ENCODE results near the gene LRRC47. TPM values are rescaled to one million over a fixed set of nuclear protein-coding genes. Genes with fewer than 3 reads are reported as not detected.

Gene LRRC47
- 10 to 100 TPM; 13.6 to 30.8 (median 26.9) TPM for polyA plus RNA-seq (ENCODE audit: low read depth in 6 of 6)

DNA sequence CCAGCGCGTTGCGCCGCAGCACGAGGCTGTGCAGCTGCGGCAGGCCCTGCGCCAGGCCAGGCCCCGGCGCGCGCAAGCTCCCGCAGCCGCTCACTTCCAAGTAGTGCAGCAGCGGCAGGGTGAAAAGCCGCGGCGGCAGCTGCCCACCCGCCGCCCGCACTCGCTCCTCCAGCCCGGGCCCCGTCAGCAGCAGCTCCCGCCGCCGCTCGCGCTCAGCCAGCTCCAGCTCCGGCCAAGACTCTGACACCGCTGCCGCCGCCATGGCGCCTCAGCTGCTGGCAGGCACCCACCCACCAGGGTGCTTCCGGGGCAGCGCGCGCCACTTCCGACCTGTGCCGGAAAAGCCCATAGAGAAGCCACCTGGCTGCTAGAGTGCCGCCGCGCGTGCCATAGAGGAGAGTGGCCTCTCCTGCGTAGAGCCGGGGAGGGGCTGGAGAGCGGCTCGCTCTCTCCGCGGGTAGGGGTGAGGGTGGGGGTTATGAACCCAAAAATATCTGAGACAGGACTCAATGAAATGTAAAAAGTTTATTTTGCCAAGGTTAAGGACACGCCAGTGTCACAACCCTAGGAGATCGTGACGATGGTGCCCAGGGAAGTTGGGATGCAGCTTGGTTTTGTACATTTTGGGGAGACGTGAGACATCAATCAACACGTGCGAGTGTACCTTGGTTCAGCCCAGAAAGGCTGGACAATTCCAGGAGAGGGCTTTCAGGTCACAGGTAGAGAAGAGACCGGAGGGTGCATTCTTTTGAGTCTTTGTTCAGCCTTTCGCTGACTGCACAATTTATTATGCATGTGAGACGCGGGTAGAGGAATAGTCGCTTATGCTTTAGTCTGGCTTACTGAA lies at the start of gene LRRC47:
Gene LRRC47 (minus strand): TSS at position 284 of the 847 bp plus-strand sequence. CDS start 22 bp downstream, at position 262.
- Mint-ChIP-seq H3K4me3 (peak within 1 kb of the TSS; percentile 88 to 99 (median 98)), H3K36me3 (no peaks in the 10 kb centered on the region), H3K4me1 (peaks cover 30 to 48% (median 42%) of the 10 kb centered on the region in 3 donors), H3K27ac (peak within 1 kb of the TSS; percentile 84 to 98 (median 96)), H3K9me3 (peaks cover 0 to 2% (median 0%) of the 10 kb centered on the region in 7 donors), H3K27me3 (peaks cover 8 to 13% (median 8%) of the 10 kb centered on the region in 3 donors)
- peak; percentile 100 for ATAC-seq (ENCODE audit: low read depth in 2 of 2)
- peak; percentile 93 for DNase-seq

DNA sequence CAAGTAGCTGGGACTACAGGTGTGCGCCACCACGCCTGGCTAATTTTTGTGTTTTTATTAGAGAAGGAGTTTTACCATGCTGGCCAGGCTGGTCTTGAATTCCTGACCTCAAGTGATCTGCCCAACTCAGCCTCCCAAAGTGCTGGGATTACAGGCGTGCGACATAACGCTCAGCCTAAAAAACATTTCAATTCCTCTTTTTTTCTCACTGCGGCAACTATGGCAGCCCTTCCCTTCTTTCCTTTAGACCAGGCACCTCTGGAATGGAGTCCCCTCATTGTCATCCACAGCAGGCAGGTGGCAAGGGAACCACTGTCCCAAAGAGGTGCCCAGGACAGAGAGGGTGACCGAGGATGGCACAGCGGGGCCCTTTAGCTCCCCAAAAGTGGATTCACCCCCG lies 46.6 kb upstream of the LRRC47 start:
- H3K27ac Mint-ChIP-seq = peak overlapping the region in 5 of 6 donors; percentile 11 to 85 (median 74)
- peaks cover 6 to 13% (median 10%) of the 10 kb centered on the region in 3 donors for H3K4me1 Mint-ChIP-seq
- peaks cover 0 to 3% (median 0%) of the 10 kb centered on the region in 7 donors for H3K9me3 Mint-ChIP-seq
- peak; percentile 16 to 32 for ATAC-seq (ENCODE audit: low read depth in 2 of 2)
- H3K4me3 Mint-ChIP-seq = peak overlapping the region in 6 of 8 donors; percentile 9 to 64 (median 42)
- H3K36me3 Mint-ChIP-seq = peaks cover 32 to 33% of the 10 kb centered on the region in 2 donors
- no peaks in the 10 kb centered on the region for H3K27me3 Mint-ChIP-seq
- DNase-seq = peak; percentile 19

DNA sequence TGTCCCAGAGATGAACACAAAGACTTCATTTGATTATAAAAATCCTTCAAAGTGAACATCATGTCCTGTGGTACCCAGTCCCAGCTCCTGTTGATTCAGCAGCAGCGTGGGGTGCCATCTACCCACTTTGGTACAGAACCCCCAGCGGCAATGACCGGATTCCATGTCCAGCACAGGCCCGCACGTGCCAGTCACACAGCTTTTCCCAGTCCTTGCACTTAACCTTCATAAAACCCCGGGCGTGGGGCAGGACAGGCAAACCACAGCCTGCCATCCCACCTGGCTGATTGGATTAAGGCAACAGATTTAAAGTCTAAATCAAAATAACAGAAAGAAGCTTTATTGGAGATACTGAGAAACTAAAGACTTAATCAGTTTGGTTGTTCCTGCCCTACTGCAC lies 45.2 kb upstream of the LRRC47 start:
- DNase-seq (no peak), ATAC-seq (ENCODE audit: low read depth in 2 of 2) (no peak)
- peak overlapping the region in 2 of 6 donors; percentile 7 to 52 for H3K27ac Mint-ChIP-seq
- peaks cover 34 to 40% of the 10 kb centered on the region in 2 donors for H3K36me3 Mint-ChIP-seq
- peaks cover 6 to 13% (median 10%) of the 10 kb centered on the region in 3 donors for H3K4me1 Mint-ChIP-seq
- H3K4me3 Mint-ChIP-seq = no peak overlapping the region
- H3K9me3 Mint-ChIP-seq = peaks cover 0 to 16% (median 5%) of the 10 kb centered on the region in 7 donors
- no peaks in the 10 kb centered on the region for H3K27me3 Mint-ChIP-seq

DNA sequence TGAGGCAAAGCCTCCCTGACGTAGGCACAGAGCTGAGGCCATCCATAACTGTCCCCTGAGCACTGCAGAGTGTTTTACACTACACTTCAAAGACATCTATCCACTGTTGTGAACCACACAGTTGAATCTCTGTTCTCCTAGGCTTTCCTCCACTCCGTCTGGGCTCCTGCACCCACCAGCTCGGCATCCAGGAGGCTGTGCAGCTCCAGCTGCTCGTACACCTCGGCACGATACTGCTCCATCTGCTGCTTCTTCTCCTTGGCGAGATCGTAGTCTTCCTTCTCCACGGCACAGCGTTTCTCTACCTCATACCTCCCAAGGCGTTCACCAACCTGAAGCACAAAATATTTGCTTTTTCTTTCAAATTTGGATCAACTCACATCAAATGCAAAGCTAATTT lies 42.5 kb upstream of the LRRC47 start:
- peaks cover 0 to 16% (median 5%) of the 10 kb centered on the region in 7 donors for H3K9me3 Mint-ChIP-seq
- H3K27me3 Mint-ChIP-seq = no peaks in the 10 kb centered on the region
- no peak for DNase-seq
- no peak for ATAC-seq (ENCODE audit: low read depth in 2 of 2)
- peaks cover 42 to 46% of the 10 kb centered on the region in 2 donors for H3K36me3 Mint-ChIP-seq
- no peak overlapping the region for H3K4me3 Mint-ChIP-seq
- peaks cover 6 to 13% (median 10%) of the 10 kb centered on the region in 3 donors for H3K4me1 Mint-ChIP-seq
- peak overlapping the region in 1 of 6 donors; percentile 39 for H3K27ac Mint-ChIP-seq

DNA sequence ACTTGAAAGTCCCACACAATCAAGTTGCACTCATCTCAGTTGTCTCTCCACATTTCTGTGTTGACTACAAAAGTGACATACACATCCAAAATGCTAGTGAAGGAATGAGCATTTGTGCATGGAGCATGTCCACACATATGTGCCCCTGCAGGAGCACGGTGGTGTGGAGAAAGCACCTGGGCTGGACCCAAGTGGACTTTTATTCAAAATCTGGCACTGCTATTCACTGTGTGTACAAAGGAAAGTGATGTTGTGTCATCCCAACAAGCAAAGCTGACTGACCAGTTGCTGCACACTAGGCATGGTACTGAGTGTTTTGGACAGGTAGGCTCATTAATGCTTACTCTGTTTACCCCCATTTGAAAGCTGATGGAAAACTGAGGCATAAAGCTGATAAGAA lies 41.4 kb upstream of the LRRC47 start:
- Mint-ChIP-seq H3K4me3 (no peak overlapping the region), H3K9me3 (peaks cover 0 to 16% (median 5%) of the 10 kb centered on the region in 7 donors), H3K27ac (peak overlapping the region in 1 of 6 donors; percentile 52), H3K4me1 (peaks cover 6 to 10% (median 7%) of the 10 kb centered on the region in 3 donors), H3K36me3 (peaks cover 42 to 46% of the 10 kb centered on the region in 2 donors), H3K27me3 (no peaks in the 10 kb centered on the region)
- DNase-seq (no peak), ATAC-seq (ENCODE audit: low read depth in 2 of 2) (no peak)

DNA sequence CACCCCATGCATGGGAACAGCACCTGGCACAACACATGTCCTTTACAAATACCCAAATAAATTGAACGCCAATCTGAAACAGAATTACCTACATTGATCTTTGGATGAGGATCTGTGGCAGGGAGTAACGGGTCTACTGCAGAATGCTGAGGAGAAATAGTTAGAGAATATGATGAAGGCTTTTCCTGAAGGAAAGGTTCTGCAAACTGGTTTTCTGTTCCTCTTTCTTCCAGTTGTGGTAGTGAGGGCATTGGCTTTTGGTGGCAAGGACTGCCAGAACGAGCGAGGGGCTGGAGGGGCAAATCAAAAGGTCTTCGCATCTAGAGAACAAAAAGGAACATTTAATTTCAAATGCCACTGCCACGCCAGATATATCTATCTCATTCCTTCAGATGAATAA lies 40.9 kb upstream of the LRRC47 start:
- Mint-ChIP-seq H3K27ac (peak overlapping the region in 1 of 6 donors; percentile 6), H3K4me1 (peaks cover 6 to 10% (median 7%) of the 10 kb centered on the region in 3 donors), H3K4me3 (no peak overlapping the region), H3K36me3 (peaks cover 44 to 48% of the 10 kb centered on the region in 2 donors), H3K27me3 (no peaks in the 10 kb centered on the region), H3K9me3 (peaks cover 0 to 16% (median 5%) of the 10 kb centered on the region in 7 donors)
- ATAC-seq (ENCODE audit: low read depth in 2 of 2) (no peak), DNase-seq (no peak)

DNA sequence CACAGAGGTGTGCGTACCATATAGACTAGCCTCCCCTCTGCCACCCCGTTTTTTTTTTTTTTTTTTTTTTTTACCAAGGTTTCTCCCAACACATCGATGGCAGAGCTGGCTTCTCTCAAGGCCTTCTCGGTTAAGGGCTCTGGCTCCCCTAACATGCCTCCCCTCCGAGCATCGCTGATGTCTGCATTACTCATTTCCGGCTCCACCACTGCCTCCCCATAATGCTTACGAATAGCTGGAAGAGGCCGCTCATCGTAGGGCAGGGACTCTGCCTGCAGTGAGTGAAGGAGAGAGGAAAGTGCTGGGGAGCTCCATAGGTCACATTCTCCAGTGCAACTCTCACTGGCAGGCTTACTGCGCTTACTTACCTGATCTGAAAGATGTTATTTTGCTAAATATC lies 40.1 kb upstream of the LRRC47 start:
- Mint-ChIP-seq H3K9me3 (peaks cover 0 to 16% (median 5%) of the 10 kb centered on the region in 7 donors), H3K36me3 (peaks cover 49 to 50% of the 10 kb centered on the region in 2 donors), H3K4me1 (peaks cover 6 to 10% (median 7%) of the 10 kb centered on the region in 3 donors), H3K4me3 (no peak overlapping the region), H3K27me3 (no peaks in the 10 kb centered on the region), H3K27ac (no peak overlapping the region)
- DNase-seq = no peak
- no peak for ATAC-seq (ENCODE audit: low read depth in 2 of 2)

DNA sequence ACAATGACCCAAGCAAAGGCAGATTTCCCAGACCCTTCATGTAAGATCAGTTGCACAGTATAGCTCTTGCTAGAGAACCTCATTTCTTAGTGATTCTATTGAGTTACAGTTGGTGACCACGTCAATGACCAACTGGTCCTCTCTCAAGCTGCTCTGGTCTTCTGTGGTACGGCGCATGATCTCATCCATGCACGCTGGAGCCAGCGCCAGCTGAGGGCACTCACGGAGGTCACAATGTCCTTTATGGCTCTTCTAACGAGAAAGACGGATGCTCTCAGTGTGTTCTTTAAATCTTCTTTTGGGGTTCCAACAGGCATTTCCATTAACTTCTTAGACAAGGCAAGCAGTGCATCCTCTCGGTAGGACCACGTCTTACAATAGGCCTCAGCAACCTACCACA lies 38.4 kb upstream of the LRRC47 start:
- Mint-ChIP-seq H3K4me3 (no peak overlapping the region), H3K36me3 (peaks cover 45 to 50% of the 10 kb centered on the region in 2 donors), H3K27me3 (no peaks in the 10 kb centered on the region), H3K4me1 (peaks cover 3 to 7% (median 3%) of the 10 kb centered on the region in 3 donors), H3K9me3 (peaks cover 0 to 16% (median 5%) of the 10 kb centered on the region in 7 donors), H3K27ac (no peak overlapping the region)
- no peak for ATAC-seq (ENCODE audit: low read depth in 2 of 2)
- no peak for DNase-seq

DNA sequence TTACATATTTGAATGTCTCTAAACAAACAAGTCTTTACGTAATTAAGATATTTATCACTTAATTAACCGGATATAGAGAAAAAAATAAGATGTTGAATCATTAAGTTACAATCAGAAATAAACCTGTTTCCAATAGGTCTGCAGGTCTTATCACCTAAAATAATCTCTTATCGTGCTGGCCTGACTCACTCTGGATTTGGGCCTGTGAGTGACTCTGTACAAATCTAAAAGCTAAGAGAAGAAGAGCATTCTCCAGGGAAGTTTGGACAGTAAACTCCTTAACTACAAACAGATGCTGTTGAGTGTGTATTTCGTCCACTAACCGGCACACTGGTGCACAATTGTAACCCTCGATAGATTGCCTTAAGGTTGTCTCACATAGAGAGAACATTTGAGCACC lies 35.4 kb upstream of the LRRC47 start:
- Mint-ChIP-seq H3K27me3 (no peaks in the 10 kb centered on the region), H3K4me3 (no peak overlapping the region), H3K4me1 (no peaks in the 10 kb centered on the region), H3K27ac (no peak overlapping the region), H3K9me3 (peaks cover 0 to 1% (median 0%) of the 10 kb centered on the region in 7 donors), H3K36me3 (peaks cover 18 to 39% of the 10 kb centered on the region in 2 donors)
- DNase-seq (no peak), ATAC-seq (ENCODE audit: low read depth in 2 of 2) (no peak)

DNA sequence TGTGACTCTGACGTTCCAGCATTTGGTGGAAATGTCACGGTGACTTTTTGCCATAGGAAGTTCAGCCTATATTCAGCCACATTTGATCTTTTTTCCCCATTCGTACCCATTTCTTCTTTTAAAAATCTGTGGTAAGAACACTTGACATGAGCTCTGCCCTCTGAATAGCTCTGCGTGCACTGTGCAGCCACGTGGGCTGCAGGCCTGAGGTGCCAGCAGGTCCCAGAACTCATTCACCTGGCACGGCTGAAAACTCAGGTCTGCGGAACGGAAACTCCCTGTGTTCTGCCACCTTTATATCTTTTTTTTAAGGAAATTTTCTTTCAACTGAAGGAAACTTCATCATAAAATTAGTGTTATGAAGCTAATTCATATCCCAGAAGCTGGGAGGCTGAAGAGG lies 32.1 kb upstream of the LRRC47 start:
- Mint-ChIP-seq H3K4me3 (no peak overlapping the region), H3K27me3 (no peaks in the 10 kb centered on the region), H3K27ac (peak overlapping the region in 1 of 6 donors; percentile 39), H3K4me1 (no peaks in the 10 kb centered on the region), H3K36me3 (peaks cover 16 to 27% of the 10 kb centered on the region in 2 donors), H3K9me3 (no peaks in the 10 kb centered on the region)
- DNase-seq (no peak), ATAC-seq (ENCODE audit: low read depth in 2 of 2) (no peak)

DNA sequence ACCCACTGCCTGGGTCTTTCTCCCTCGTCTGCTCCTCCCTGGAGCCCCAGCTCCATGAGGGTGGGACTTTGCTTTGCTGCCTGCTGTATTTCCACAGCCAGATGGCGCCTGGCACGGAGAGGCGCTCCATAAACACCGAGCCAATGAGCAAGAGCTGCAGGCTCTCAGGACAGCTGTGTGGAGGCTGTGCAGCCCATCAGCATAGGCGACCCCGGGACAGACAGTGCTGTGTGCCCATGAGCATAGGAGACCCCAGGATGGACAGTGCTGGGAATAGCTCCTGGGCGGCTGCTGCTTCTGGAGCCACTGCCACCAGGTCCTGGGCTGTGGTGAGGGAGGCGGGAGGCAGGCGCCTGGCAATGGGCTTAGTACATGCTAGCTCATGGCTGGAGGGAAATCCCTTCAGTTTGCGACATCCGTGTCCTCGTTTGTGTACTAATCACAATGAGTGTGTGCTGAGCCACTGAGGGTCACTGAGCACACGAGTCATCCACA lies 31.6 kb upstream of the LRRC47 start:
- DNase-seq (no peak), ATAC-seq (ENCODE audit: low read depth in 2 of 2) (no peak)
- H3K27ac Mint-ChIP-seq = no peak overlapping the region
- no peaks in the 10 kb centered on the region for H3K4me1 Mint-ChIP-seq
- peaks cover 16 to 27% of the 10 kb centered on the region in 2 donors for H3K36me3 Mint-ChIP-seq
- H3K27me3 Mint-ChIP-seq = no peaks in the 10 kb centered on the region
- no peaks in the 10 kb centered on the region for H3K9me3 Mint-ChIP-seq
- H3K4me3 Mint-ChIP-seq = no peak overlapping the region

DNA sequence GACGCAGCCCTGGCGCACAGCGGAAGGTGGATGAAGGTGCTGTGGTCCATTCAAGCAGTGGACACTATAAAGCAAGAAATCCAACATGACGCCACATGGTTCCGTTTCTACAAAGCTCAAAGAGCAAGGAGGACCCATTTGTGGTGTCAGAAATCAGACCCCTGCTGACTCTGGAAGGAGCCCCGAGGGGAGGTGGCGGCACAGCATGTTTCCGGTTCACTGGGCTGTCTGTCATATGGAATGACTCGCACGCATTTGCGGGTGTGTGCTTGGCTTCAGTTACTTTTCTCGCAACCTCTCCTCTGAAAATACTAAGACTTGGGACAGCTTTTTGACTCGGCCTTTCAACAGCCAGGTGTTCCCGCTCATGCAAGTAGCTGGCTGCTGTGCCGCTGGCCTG lies 29.1 kb upstream of the LRRC47 start:
- DNase-seq (no peak), ATAC-seq (ENCODE audit: low read depth in 2 of 2) (no peak)
- Mint-ChIP-seq H3K4me3 (no peak overlapping the region), H3K4me1 (no peaks in the 10 kb centered on the region), H3K9me3 (no peaks in the 10 kb centered on the region), H3K36me3 (peaks cover 8 to 41% of the 10 kb centered on the region in 2 donors), H3K27me3 (no peaks in the 10 kb centered on the region), H3K27ac (no peak overlapping the region)

DNA sequence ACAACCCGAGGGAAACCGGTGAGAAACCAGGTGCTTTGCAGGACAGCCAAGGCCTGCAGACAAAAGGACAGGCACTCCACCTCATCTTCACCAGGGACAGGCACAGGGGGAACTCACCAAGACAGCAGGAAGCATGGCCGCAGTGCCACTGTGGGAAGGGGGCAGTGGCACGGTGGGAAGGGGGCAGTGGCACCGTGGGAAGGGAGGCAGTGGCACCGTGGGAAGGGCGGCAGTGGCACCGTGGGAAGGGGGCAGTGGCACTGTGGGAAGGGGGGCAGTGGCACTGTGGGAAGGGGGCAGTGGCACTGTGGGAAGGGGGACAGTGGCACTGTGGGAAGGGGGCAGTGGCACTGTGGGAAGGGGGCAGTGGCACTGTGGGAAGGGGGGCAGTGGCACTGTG lies 28.4 kb upstream of the LRRC47 start:
- no peak overlapping the region for H3K4me3 Mint-ChIP-seq
- no peak overlapping the region for H3K27ac Mint-ChIP-seq
- H3K4me1 Mint-ChIP-seq = peaks cover 0 to 3% (median 0%) of the 10 kb centered on the region in 3 donors
- ATAC-seq (ENCODE audit: low read depth in 2 of 2) (no peak), DNase-seq (no peak)
- H3K9me3 Mint-ChIP-seq = no peaks in the 10 kb centered on the region
- no peaks in the 10 kb centered on the region for H3K27me3 Mint-ChIP-seq
- peaks cover 6 to 44% of the 10 kb centered on the region in 2 donors for H3K36me3 Mint-ChIP-seq

DNA sequence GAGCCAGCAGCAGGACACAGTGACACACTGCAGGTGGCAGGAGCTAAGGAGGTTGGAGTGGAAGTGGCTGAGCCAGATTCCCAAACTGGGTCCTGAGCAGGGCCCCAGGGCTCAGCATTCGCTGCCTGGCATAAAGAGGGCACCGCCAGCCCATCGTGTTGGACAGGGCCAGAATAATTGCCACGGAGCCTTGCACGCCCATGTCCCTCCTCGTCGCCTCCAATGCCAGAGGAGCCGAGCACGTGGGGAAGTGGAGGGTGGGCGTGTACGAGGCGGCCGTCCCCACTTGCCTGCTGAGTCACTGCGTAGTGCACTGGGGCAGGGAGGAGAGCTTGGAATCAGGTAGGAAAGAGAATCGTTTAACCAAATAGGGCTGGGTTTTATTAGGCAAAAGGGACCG lies 26.1 kb upstream of the LRRC47 start:
- no peaks in the 10 kb centered on the region for H3K27me3 Mint-ChIP-seq
- ATAC-seq (ENCODE audit: low read depth in 2 of 2) (no peak), DNase-seq (no peak)
- H3K27ac Mint-ChIP-seq = no peak overlapping the region
- H3K36me3 Mint-ChIP-seq = peaks cover 4 to 38% of the 10 kb centered on the region in 2 donors
- no peak overlapping the region for H3K4me3 Mint-ChIP-seq
- H3K9me3 Mint-ChIP-seq = no peaks in the 10 kb centered on the region
- peaks cover 0 to 4% (median 2%) of the 10 kb centered on the region in 3 donors for H3K4me1 Mint-ChIP-seq

Data from naive B cell (primary cell).